Measurements from ENCODE around the gene FAM163A.

- TF ChIP-seq CTCF (IDR thresholded peaks at IDR 0.05), result no peak
- no peak for TF ChIP-seq POLR2A (IDR thresholded peaks at IDR 0.05)
These were observed 73.3 kb downstream of the FAM163A start for GRCh38 chr1:179816196-179816960.

Measured in uterus (tissue), 2 donors.